Renal cortex interstitium (tissue), 3 donors: ENCODE data around the gene CDC42SE2. TPM values are rescaled to one million over a fixed set of nuclear protein-coding genes. Genes with fewer than 3 reads are reported as not detected.

ENCODE experiments used
- polyA plus RNA-seq, 3 donors: library from polyadenylated mRNA; unstranded; fragments of 120-200 nt; gene quantifications; one replicate each; pipeline ENCODE4 v1.2.1, GENCODE V29; 2013; ENCODE audit not compliant: insufficient read length in 3 of 3

CDC42SE2 gene
- polyA plus RNA-seq, 3 donors, result 44.7 to 53.9 (median 53.0) TPM

Other genes with a start within 250 kb of the CDC42SE2 start
- gene HINT1, start 98.8 kb upstream of the CDC42SE2 start, polyA plus RNA-seq, result 100 to 1,000 TPM; 362 to 462 (median 438) TPM
- gene LYRM7, start 93.1 kb upstream of the CDC42SE2 start, polyA plus RNA-seq, result 10 to 100 TPM; 11.5 to 15.2 (median 15.2) TPM